ENCODE results near the gene ADAMTS17. TPM values are rescaled to one million over a fixed set of nuclear protein-coding genes. Genes with fewer than 3 reads are reported as not detected.

Gene ADAMTS17
- total RNA-seq, 4 donors from 2014 or later, result 7.2 to 15.1 (median 8.9) TPM

DNA sequence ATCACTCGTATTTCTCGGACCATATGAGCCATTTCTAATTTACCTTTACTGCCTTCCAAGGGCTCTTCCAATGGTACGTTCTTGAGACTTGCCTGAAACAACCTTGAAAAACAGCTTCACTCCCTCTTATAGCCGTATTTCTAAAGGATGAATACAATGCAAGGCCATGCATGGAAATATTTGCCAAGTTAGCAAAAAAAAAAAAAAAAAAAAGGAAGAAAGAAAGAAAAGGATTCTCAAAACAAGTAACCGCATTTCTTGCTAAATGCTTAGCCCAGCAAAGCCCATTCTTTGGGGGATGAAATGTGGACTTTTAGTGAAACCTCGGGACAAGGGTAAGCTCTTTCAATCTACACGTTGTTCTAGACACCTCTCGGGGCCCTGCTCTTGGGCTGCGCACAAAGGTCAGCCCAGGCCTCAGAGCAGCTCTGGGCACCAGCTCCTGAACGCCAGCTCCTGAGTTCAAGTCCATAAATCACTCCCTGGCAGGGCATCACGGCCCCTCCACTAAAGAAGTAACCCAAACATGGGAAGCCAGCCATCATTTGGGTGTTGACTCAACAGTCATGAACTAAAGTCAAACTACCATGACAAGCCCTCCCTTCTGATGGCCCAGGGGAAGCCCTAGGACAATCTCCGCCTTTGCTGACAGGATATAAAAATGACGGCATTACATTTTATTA, 132.7 kb downstream of the ADAMTS17 start:
- H3K9me3 ChIP-seq, result no peaks in the 10 kb centered on the region
- no peak overlapping the region for H3K27ac ChIP-seq
- DNase-seq, result peak in 1 of 3 donors; percentile 39
- no peak overlapping the region for H3K4me3 ChIP-seq
- no peaks in the 10 kb centered on the region for H3K27me3 ChIP-seq
- TF ChIP-seq, protein P1, sequence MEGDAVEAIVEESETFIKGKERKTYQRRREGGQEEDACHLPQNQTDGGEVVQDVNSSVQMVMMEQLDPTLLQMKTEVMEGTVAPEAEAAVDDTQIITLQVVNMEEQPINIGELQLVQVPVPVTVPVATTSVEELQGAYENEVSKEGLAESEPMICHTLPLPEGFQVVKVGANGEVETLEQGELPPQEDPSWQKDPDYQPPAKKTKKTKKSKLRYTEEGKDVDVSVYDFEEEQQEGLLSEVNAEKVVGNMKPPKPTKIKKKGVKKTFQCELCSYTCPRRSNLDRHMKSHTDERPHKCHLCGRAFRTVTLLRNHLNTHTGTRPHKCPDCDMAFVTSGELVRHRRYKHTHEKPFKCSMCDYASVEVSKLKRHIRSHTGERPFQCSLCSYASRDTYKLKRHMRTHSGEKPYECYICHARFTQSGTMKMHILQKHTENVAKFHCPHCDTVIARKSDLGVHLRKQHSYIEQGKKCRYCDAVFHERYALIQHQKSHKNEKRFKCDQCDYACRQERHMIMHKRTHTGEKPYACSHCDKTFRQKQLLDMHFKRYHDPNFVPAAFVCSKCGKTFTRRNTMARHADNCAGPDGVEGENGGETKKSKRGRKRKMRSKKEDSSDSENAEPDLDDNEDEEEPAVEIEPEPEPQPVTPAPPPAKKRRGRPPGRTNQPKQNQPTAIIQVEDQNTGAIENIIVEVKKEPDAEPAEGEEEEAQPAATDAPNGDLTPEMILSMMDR (IDR thresholded peaks at IDR 0.05), result no peak
- TF ChIP-seq POLR2A (IDR thresholded peaks at IDR 0.05), result no peak
- H3K36me3 ChIP-seq, result no peaks in the 10 kb centered on the region
- H3K4me1 ChIP-seq, result peaks cover 0 to 28% (median 0%) of the 10 kb centered on the region in 4 donors

GRCh38 chr15:100207053-100207452, 134.7 kb downstream of the ADAMTS17 start:
- Histone ChIP-seq H3K9me3 (no peaks in the 10 kb centered on the region), H3K4me1 (peaks cover 0 to 27% (median 0%) of the 10 kb centered on the region in 4 donors), H3K36me3 (no peaks in the 10 kb centered on the region), H3K4me3 (no peak overlapping the region), H3K27me3 (no peaks in the 10 kb centered on the region), H3K27ac (no peak overlapping the region)
- TF ChIP-seq, protein P1 (IDR thresholded peaks at IDR 0.05), result no peak
- no peak for TF ChIP-seq POLR2A (IDR thresholded peaks at IDR 0.05)
- no peak for DNase-seq

DNA sequence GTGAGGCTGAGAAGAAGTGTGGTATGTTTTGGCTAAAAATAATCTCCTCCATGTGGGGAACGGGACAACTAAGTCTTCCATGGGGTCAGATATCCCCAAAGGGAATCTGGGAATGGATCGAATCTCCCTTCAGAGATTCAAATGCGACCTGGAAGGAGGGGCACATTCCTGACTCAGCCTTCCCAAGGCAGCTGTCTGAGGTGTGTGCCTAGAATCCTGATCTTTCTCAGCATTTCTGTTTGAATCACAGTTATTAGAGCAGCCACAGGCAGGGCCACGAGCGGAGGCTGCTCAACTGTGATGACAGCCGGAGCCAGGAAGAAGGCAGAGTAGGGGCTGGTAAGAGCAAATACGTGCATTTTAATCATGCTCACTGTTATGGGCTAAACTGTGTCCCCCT, 135.1 kb downstream of the ADAMTS17 start:
- no peak overlapping the region for H3K4me3 ChIP-seq
- no peak for TF ChIP-seq POLR2A (IDR thresholded peaks at IDR 0.05)
- no peaks in the 10 kb centered on the region for H3K27me3 ChIP-seq
- H3K9me3 ChIP-seq, result no peaks in the 10 kb centered on the region
- H3K27ac ChIP-seq, result no peak overlapping the region
- DNase-seq, result no peak
- peaks cover 0 to 27% (median 0%) of the 10 kb centered on the region in 4 donors for H3K4me1 ChIP-seq
- no peaks in the 10 kb centered on the region for H3K36me3 ChIP-seq

- Histone ChIP-seq H3K27me3 (no peaks in the 10 kb centered on the region), H3K27ac (peak overlapping the region in 1 of 4 donors; percentile 3), H3K36me3 (no peaks in the 10 kb centered on the region), H3K4me3 (no peak overlapping the region), H3K4me1 (peaks cover 0 to 28% (median 0%) of the 10 kb centered on the region in 4 donors), H3K9me3 (no peaks in the 10 kb centered on the region)
- no peak for TF ChIP-seq POLR2A (IDR thresholded peaks at IDR 0.05)
- TF ChIP-seq, protein P1 (IDR thresholded peaks at IDR 0.05), result no peak
- peak in 1 of 3 donors; percentile 56 for DNase-seq
Observed at GRCh38 chr15:100205549-100206295, 136.1 kb downstream of the ADAMTS17 start.

GRCh38 chr15:100204771-100205170, 137.0 kb downstream of the ADAMTS17 start:
- DNase-seq, result peak in 1 of 3 donors; percentile 3
- no peak for TF ChIP-seq POLR2A (IDR thresholded peaks at IDR 0.05)
- TF ChIP-seq, protein P1 (IDR thresholded peaks at IDR 0.05), result no peak
- peaks cover 0 to 32% (median 0%) of the 10 kb centered on the region in 4 donors for H3K4me1 ChIP-seq
- no peaks in the 10 kb centered on the region for H3K36me3 ChIP-seq
- no peak overlapping the region for H3K4me3 ChIP-seq
- no peaks in the 10 kb centered on the region for H3K9me3 ChIP-seq
- no peak overlapping the region for H3K27ac ChIP-seq
- no peaks in the 10 kb centered on the region for H3K27me3 ChIP-seq

- Histone ChIP-seq H3K36me3 (no peaks in the 10 kb centered on the region), H3K27ac (no peak overlapping the region), H3K4me1 (peaks cover 0 to 32% (median 0%) of the 10 kb centered on the region in 4 donors), H3K27me3 (no peaks in the 10 kb centered on the region), H3K4me3 (no peak overlapping the region), H3K9me3 (no peaks in the 10 kb centered on the region)
- no peak for DNase-seq
- no peak for TF ChIP-seq POLR2A (IDR thresholded peaks at IDR 0.05)
- TF ChIP-seq, protein P1 (IDR thresholded peaks at IDR 0.05), result no peak
Observed at GRCh38 chr15:100204211-100204610, 137.6 kb downstream of the ADAMTS17 start.
